Stimulated activated CD4-positive, alpha-beta T cell treated with anti-CD3 and anti-CD28 coated beads, Interleukin-1b, Interleukin-23, amount 100 ng/mL, for 1 hour (primary cell): ENCODE measurements around the gene RAB6B.

Source experiments
- DNase-seq, 2 donors: peaks; one replicate each; pipeline ENCODE4 v3.0.0-alpha.2; 2020; ENCODE audit warnings: low read depth in 2 of 2

Gene RAB6B

GRCh38 chr3:133880886-133881455, 14.7 kb downstream of the RAB6B start:
- no peak for DNase-seq

GRCh38 chr3:133880287-133880686, 15.4 kb downstream of the RAB6B start:
- DNase-seq = no peak

- no peak for DNase-seq
Observed at GRCh38 chr3:133878518-133878917, 17.2 kb downstream of the RAB6B start.

- DNase-seq = no peak
Observed at GRCh38 chr3:133877221-133877620, 18.5 kb downstream of the RAB6B start.

- no peak for DNase-seq
Observed at GRCh38 chr3:133874761-133875438, 20.8 kb downstream of the RAB6B start.

- DNase-seq = no peak
Observed at GRCh38 chr3:133874344-133874743, 21.3 kb downstream of the RAB6B start.

- no peak for DNase-seq
Observed at GRCh38 chr3:133872781-133873180, 22.9 kb downstream of the RAB6B start.

GRCh38 chr3:133872161-133872560, 23.5 kb downstream of the RAB6B start:
- no peak for DNase-seq

- DNase-seq = no peak
Observed at GRCh38 chr3:133871368-133872090, 24.2 kb downstream of the RAB6B start.

- no peak for DNase-seq
Observed at GRCh38 chr3:133870822-133871221, 24.9 kb downstream of the RAB6B start.

- no peak for DNase-seq
Observed at GRCh38 chr3:133869586-133869985, 26.1 kb downstream of the RAB6B start.

GRCh38 chr3:133868758-133869475, 26.8 kb downstream of the RAB6B start:
- no peak for DNase-seq

- no peak for DNase-seq
Observed at GRCh38 chr3:133868186-133868585, 27.5 kb downstream of the RAB6B start.

GRCh38 chr3:133866141-133866540, 29.5 kb downstream of the RAB6B start:
- no peak for DNase-seq

- no peak for DNase-seq
Observed at GRCh38 chr3:133865136-133865855, 30.4 kb downstream of the RAB6B start.

- DNase-seq = no peak
Observed at GRCh38 chr3:133864616-133865015, 31.1 kb downstream of the RAB6B start.

- DNase-seq = no peak
Observed at GRCh38 chr3:133863911-133864310, 31.8 kb downstream of the RAB6B start.

GRCh38 chr3:133862161-133862560, 33.5 kb downstream of the RAB6B start:
- no peak for DNase-seq

GRCh38 chr3:133860519-133860918, 35.2 kb downstream of the RAB6B start:
- no peak for DNase-seq

GRCh38 chr3:133859381-133860234, 36.1 kb downstream of the RAB6B start:
- no peak for DNase-seq

- no peak for DNase-seq
Observed at GRCh38 chr3:133857767-133858166, 37.9 kb downstream of the RAB6B start.
